MG63 (cell line): ENCODE results near the gene NUAK2. TPM values are rescaled to one million over a fixed set of nuclear protein-coding genes. Genes with fewer than 3 reads are reported as not detected.

Experiments used
- DNase-seq: peaks from one replicate; pipeline ENCODE4 v3.0.0-alpha.2; 2020
- H3K27me3 ChIP-seq: fragments of 250-450 bp; sonication (Bioruptor Pico); 2 replicates; pipeline ENCODE4 v1.5.1; 2020; ENCODE audit warnings: mild to moderate bottlenecking, moderate library complexity
- H3K36me3 ChIP-seq: fragments of 250-450 bp; sonication (Bioruptor Pico); 2 replicates; pipeline ENCODE4 v1.5.1; 2020; ENCODE audit warnings: mild to moderate bottlenecking, moderate library complexity
- H3K4me3 ChIP-seq: fragments of 250-450 bp; sonication (Bioruptor Pico); 2 replicates; pipeline ENCODE4 v1.5.1; 2020; ENCODE audit warnings: mild to moderate bottlenecking, moderate library complexity
- H3K9me3 ChIP-seq: fragments of 250-450 bp; sonication (Bioruptor Pico); 2 replicates; pipeline ENCODE4 v1.5.1; 2020; ENCODE audit warnings: mild to moderate bottlenecking, moderate library complexity
- total RNA-seq: library from RNA; depleted of rRNA; stranded (reverse); fragments of >200 nt; shearing (Covaris generic); gene quantifications from 2 replicates; pipeline ENCODE4 v1.2.3, GENCODE V29; 2014; ENCODE audit warnings: low replicate concordance

The NUAK2 gene
- total RNA-seq, 1 experiment from 2014 or later = 2.4 TPM

DNA sequence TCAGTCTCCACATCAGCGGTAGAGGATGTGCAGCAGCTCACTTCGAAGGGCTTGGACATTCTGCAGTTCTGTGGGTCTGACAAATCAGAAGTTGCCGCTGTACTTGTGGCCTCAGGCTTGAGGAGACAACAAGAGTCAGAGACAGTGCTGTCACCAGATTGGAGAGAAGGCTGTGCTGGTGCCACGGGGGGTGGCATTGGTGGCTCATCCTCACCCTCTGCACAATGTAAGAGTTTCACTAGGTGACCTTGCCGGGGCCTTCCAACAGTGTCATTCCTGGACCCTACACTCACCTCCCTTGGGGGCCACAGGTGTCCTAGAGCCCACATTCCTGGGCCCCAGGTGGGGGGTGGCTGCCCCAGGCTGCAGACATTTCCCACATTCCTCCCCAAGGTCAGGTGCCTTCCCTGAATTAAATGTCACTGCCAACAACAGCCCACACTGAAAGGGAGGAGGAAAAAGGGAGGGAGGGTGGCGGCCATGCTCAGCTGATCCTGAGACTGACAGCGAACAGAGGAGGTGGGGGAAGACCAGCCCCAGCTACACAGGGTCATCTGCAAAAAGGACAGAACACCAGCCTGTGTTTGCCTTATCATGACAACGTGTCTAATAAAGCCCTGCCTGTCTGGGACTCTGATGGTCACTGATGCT lies 47.4 kb downstream of the NUAK2 start:
- Histone ChIP-seq H3K36me3 (no peaks in the 10 kb centered on the region; the same call in 1 of the 2 replicates), H3K4me3 (no peak overlapping the region), H3K27me3 (no peaks in the 10 kb centered on the region), H3K9me3 (no peaks in the 10 kb centered on the region)
- no peak for DNase-seq

DNA sequence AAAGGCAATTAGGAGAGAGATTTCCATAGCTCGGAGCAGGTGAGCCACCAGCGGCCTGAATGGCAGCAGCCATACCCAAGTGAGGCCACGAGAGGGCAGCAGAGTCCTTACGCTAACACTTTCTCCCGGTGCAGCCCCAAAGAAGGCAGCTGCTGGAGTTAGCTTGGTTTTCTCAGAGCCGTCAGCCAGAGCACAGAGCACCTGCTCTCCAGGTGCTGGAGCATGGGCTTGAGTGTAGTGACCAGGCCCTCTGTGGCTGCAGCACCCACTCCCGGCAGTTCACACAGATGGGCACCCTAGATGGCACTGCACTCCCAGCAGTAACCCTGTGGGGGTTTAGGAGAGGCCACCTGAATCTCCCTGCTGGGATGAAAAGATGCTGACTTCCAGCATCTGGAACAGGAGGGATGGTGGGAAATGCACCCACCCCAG lies 48.0 kb downstream of the NUAK2 start:
- no peak overlapping the region for H3K4me3 ChIP-seq

DNA sequence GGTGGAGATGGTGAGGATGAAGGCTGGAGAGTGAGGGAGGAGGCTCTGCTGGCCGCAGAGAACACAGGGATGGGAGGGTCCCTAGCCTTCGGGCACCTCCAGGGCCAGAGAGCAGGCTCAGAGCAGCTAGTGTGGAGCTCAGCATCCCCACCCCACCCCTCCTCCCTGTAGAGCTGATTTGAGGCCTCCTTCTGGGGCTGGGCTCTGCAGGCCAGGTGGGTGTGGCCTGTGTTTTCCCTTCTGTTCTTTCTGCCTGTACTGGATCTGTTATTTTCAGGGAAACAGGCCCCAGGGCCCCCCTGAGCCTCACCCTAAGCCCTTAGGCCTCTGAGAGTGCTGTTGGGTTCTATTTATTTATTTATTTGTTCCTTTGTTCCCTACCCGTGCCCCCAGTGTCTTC lies 49.0 kb downstream of the NUAK2 start:
- H3K27me3 ChIP-seq = no peaks in the 10 kb centered on the region
- DNase-seq = no peak
- H3K36me3 ChIP-seq = no peaks in the 10 kb centered on the region; the same call in 1 of the 2 replicates
- no peak overlapping the region for H3K4me3 ChIP-seq
- H3K9me3 ChIP-seq = no peaks in the 10 kb centered on the region

More for the DNA sequence above, 48.0 kb downstream of the NUAK2 start:
- no peaks in the 10 kb centered on the region; the same call in 1 of the 2 replicates for H3K36me3 ChIP-seq
- H3K27me3 ChIP-seq = no peaks in the 10 kb centered on the region
- peak; percentile 59 for DNase-seq
- H3K9me3 ChIP-seq = no peaks in the 10 kb centered on the region

DNA sequence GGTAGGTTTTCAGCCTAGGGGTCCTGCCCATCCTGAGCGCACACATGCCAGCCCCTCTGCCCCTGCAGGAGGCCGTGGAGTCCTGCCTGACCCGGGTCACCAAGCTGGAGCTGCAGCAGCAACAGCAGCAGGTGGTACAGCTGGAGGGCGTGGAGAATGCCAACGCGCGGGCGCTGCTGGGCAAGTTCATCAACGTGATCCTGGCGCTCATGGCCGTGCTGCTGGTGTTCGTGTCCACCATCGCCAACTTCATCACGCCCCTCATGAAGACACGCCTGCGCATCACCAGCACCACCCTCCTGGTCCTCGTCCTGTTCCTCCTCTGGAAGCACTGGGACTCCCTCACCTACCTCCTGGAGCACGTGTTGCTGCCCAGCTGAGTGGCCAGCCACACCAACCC lies 49.8 kb downstream of the NUAK2 start:
- no peak overlapping the region for H3K4me3 ChIP-seq
- no peaks in the 10 kb centered on the region for H3K9me3 ChIP-seq
- H3K27me3 ChIP-seq = no peaks in the 10 kb centered on the region
- H3K36me3 ChIP-seq = no peaks in the 10 kb centered on the region; the same call in 1 of the 2 replicates
- no peak for DNase-seq

DNA sequence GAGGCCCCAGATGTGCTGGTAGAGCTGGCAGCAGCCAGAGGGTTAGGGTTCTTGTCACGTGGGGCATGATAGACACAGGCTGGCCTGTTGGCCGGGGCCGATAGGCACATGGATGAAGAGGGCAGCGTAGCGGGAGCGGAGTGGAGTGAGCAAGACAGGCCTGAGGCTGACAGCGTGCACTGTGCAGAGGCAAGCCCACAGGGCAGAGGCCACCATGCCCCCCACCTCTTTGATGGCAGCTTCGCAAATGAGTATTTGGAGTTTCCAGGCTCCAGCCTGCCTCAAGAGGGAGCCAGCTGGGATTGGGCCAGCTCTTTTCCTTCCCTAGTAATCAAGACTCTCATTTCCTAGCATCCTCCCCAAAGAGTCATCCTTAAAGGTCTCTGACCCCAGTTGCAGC lies 50.3 kb downstream of the NUAK2 start:
- H3K9me3 ChIP-seq = no peaks in the 10 kb centered on the region
- no peaks in the 10 kb centered on the region; the same call in 1 of the 2 replicates for H3K36me3 ChIP-seq
- no peak overlapping the region for H3K4me3 ChIP-seq
- no peaks in the 10 kb centered on the region for H3K27me3 ChIP-seq
- DNase-seq = peak; percentile 66

DNA sequence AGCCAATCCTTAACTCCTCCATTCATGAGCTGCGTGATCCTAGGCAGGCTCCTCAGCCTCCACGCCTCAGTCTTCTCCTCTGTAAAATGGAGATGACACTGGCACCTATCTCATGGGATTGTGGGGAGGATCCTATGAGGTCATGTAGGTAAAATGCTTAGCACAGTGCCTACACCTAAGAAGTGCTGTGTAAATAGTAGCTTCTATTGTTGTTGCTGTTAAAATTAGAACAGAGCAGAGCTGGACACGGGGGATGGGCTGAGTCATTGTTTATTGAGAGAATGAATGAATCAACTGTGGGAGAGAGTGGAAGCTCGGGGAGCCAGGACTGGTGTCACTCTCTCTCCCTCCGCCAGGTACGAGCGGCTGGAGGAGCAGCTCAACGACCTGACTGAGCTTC lies 50.8 kb downstream of the NUAK2 start:
- peak; percentile 44 for DNase-seq
- H3K4me3 ChIP-seq = no peak overlapping the region
- no peaks in the 10 kb centered on the region for H3K9me3 ChIP-seq
- H3K27me3 ChIP-seq = no peaks in the 10 kb centered on the region
- no peaks in the 10 kb centered on the region; the same call in 1 of the 2 replicates for H3K36me3 ChIP-seq

DNA sequence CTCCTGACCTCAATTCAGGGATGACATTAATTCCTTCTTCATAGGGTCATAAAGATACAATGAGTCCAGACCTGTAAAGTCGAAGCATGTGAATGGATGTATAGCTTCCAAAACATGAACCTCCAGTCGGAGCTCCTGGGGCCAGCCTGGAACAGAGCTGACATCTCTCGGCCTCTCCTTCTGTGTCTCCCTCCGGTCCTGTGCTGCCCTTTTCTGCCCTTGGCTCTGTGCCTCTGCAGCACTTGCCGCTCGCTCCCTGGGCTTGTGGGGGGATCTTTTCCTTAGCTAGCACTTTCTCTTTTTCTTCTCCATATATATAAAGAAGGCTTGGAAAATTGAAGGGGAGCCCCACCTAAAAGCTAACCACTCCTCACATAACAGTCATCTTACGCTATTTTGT lies 51.3 kb downstream of the NUAK2 start:
- Histone ChIP-seq H3K36me3 (no peaks in the 10 kb centered on the region; the same call in 1 of the 2 replicates), H3K27me3 (no peaks in the 10 kb centered on the region), H3K9me3 (no peaks in the 10 kb centered on the region), H3K4me3 (no peak overlapping the region)
- no peak for DNase-seq

DNA sequence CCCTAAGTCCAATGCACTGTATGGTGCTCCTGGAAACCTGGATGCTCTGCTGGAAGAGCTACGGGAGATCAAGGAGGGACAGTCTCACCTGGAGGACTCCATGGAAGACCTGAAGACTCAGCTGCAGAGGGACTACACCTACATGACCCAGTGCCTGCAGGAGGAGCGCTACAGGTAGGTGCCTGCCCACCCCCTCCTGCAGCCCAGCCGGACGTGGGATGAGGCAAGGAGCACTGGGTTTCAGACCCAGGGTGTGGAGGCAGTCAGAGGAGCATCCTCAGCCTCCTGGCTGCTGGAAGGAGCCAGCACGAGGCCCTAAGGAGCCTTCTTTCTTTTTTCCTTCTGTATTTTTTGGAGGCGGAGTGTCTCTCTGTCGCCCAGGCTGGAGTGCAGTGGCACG lies 51.8 kb downstream of the NUAK2 start:
- no peak overlapping the region for H3K4me3 ChIP-seq
- no peaks in the 10 kb centered on the region for H3K9me3 ChIP-seq

DNA sequence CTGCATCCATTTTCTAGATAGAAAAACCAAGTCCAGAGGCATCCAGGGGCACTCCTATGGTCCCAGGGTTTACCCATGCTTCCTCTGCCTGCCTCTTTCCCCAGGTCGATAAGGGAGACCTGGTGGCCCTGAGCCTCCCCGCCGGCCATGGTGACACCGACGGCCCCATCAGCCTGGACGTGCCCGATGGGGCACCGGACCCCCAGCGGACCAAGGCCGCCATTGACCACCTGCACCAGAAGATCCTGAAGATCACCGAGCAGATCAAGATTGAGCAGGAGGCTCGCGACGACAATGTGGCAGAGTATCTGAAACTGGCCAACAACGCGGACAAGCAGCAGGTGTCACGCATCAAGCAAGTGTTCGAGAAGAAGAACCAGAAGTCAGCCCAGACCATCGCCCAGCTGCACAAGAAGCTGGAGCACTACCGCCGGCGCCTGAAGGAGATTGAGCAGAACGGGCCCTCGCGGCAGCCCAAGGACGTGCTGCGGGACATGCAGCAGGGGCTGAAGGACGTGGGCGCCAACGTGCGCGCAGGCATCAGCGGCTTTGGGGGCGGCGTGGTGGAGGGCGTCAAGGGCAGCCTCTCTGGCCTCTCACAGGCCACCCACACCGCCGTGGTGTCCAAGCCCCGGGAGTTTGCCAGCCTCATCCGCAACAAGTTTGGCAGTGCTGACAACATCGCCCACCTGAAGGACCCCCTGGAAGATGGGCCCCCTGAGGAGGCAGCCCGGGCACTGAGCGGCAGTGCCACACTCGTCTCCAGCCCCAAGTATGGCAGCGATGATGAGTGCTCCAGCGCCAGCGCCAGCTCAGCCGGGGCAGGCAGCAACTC lies 52.5 kb downstream of the NUAK2 start:
- H3K4me3 ChIP-seq = no peak overlapping the region
- no peaks in the 10 kb centered on the region for H3K27me3 ChIP-seq
- no peaks in the 10 kb centered on the region; the same call in 1 of the 2 replicates for H3K36me3 ChIP-seq
- no peak for DNase-seq
- no peaks in the 10 kb centered on the region for H3K9me3 ChIP-seq

More for the DNA sequence above, 51.8 kb downstream of the NUAK2 start:
- no peaks in the 10 kb centered on the region for H3K27me3 ChIP-seq
- no peaks in the 10 kb centered on the region; the same call in 1 of the 2 replicates for H3K36me3 ChIP-seq
- DNase-seq = no peak

DNA sequence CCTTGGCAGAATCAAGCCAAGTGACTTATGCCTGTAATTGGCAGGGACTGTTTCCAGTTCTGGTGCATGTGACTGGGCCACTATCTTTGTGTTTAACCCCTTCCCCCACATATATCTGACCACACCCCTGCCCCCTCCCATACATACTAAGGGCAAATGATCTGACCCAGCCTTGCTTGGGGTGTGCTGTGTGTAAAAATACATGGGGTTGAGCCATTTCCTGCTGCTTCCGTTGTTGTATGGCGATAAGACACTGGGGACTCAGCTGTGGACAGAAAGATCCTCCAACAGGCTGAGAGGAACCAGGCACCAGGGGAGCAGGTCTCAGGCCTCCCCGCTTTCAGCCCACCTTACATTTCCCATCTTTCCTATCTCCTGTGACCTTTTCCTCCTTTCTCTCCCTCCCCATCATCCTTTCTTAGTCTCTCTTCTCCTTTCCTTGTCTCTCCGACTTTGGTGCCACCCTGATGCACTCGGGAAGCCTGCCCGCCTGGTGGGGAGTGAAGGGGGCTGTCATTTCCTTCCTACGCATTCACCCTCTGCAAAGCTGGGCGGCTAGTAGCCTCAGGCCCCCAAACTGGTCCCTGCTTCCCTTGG lies 54.1 kb downstream of the NUAK2 start:
- H3K27me3 ChIP-seq = no peaks in the 10 kb centered on the region
- no peaks in the 10 kb centered on the region for H3K9me3 ChIP-seq
- H3K4me3 ChIP-seq = no peak overlapping the region
- H3K36me3 ChIP-seq = no peaks in the 10 kb centered on the region
- no peak for DNase-seq

DNA sequence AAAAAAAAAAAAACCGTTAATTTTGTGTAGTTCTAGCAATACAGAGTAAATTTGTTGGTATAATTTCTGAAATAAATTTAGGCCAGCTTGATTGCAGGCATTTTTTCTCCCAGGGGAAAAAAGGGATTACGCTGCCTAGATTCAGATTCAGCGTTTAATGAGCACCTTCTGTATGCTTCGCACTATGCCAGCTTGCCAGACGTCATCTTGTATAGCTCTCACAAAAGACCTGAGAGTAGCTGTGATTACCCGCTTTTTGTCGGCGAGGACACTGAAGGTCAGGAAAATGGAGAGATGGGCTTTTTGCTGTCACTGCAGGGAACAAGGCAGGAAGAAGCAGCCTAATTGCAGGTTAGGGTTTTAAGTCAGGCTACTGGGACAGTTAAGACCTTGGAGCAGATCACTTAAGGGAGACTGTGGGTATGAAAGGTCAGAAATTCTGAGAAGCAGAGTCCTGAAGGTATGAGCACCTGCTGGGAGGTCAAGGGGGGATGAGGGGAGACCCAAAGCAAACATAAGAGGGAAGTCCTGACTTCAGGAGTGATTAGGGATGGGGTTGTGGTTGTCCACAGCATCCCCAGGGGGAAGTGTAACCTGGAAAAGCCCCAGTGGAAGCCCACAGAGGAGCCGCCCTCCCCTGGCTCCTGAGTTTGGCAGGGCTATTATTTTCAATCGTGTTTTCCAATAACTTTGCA lies 54.8 kb downstream of the NUAK2 start:
- Histone ChIP-seq H3K36me3 (no peaks in the 10 kb centered on the region), H3K9me3 (no peaks in the 10 kb centered on the region), H3K4me3 (no peak overlapping the region), H3K27me3 (no peaks in the 10 kb centered on the region)
- DNase-seq = no peak

DNA sequence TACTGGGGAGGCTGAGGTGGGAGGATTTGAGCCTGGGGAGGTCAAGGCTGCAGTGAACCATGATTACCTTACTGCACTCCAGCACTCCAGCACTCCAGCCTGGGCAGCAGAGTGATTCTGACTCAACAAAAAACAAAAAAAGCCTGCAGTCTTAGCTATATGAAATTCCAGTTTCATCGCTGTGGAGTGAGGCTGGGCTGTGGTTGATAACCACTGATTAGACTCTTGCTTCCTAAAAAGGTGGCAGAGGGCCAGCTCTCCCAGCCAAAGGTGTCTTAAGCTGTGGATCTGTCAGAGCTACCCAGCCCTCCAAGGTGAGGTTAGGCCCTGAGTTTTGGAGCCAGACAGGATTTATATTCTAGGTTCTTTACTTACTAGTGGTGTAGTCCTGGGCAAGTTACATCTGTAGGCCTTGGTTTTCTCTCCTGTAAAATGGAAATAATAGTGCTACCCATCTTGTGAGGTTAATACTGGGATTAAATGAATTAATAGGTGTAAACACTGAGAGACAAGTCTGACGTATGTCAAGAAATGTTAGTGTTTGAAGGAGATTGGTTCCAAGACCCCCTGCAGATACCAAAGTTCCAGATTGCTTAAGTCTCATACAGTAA lies 57.9 kb downstream of the NUAK2 start:
- no peak for DNase-seq
- Histone ChIP-seq H3K36me3 (no peaks in the 10 kb centered on the region), H3K9me3 (no peaks in the 10 kb centered on the region), H3K4me3 (no peak overlapping the region), H3K27me3 (no peaks in the 10 kb centered on the region)

DNA sequence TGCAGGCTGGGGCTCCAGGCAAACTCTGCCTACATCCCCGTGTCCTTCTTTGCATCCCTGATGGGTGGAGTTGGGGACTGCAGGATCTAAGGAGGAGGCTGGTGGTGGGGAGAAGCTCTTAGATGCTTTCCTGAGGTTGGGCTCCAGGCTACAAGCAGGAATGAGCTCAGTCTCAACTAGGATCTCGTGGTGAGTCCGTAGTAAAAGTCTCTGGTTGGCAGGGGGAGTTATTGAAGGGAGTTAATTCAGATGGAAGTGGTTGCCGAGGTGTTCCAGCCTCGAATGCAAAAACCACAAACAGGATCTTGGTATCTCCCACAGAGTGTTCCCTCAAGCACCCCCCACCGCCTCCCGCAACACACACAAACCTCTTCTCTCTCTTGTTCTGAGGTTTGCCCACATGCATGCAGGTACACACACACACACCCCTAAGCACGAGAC lies 58.8 kb downstream of the NUAK2 start:
- no peak for DNase-seq
- Histone ChIP-seq H3K27me3 (no peaks in the 10 kb centered on the region), H3K36me3 (no peaks in the 10 kb centered on the region), H3K9me3 (no peaks in the 10 kb centered on the region), H3K4me3 (no peak overlapping the region)

DNA sequence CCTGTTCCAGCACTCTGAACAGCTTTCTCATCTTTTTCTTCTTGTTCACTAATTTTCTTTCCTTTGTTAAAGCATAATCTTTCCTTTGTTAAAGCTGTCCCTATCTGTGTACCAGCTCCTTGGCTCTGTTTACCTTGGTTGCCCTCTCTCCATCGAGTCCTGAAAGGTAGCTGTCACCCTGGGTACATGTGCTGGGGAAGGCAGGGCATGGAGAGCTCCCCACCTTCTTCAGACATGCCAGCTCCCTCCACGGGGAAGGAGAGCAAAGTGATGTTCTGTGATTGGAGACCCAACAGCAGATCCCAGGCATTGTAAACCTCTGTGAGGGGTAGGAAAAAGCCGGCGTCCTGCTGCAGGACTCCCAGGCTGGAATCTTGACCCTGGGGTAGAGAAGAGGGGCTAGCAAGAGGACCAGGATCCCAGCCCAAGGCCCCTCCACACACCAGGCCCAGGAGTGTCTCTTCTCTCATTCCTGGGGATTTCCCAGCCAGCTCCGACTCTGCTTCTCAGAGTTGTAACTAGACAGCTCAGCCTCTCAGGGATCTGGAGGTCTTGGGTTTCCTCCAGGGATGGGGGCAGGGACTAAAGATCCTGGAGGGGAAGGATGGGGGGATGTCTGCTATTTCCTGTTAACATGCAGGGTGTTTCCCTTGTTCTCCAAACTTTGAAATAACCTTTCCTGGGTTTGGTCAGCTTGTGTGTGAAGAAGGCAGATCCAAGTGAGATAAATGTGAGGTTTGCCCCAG lies 59.4 kb downstream of the NUAK2 start:
- no peak overlapping the region for H3K4me3 ChIP-seq
- no peaks in the 10 kb centered on the region for H3K36me3 ChIP-seq
- no peaks in the 10 kb centered on the region for H3K27me3 ChIP-seq
- DNase-seq = no peak
- no peaks in the 10 kb centered on the region for H3K9me3 ChIP-seq

DNA sequence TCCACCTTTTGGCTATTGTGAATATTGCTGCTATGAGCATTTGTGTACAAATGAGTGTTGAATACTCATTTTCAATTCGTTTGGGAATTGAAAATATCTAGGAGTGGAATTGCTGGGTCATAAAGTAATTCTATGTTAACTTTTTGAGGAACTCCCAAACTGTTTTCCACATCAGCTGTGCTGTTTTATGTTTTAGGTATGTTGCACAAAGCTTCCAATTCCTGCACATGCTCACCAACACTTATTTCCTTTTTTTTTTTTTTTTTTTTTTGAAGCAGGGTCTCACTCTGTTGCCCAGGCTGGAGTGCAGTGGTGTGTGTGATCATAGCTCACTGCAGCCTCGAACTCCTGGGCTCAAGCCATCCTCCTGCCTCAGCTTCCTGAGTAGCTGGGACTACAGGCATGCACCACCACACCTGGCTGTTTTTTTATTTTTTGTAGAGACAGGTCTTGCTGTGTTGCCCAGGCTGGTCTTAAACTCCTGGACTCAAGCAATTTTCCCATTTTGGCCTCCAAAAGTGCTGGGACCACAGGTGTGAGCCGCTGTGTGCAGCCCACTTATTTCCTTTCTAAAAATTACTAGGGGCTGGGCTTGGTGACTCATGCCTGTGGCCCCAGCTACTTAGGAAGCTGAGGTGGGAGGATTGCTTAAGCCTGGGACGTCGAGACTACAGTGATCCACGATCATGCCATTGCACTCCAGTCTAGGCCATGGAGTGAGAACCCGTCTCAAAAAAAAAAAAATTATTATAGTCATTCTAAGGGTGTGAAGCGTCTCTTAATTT lies 60.4 kb downstream of the NUAK2 start:
- DNase-seq = no peak
- H3K27me3 ChIP-seq = no peaks in the 10 kb centered on the region
- no peak overlapping the region for H3K4me3 ChIP-seq
- no peaks in the 10 kb centered on the region for H3K9me3 ChIP-seq
- H3K36me3 ChIP-seq = no peaks in the 10 kb centered on the region
